CD4-positive, alpha-beta T cell (primary cell): Measurements from ENCODE around the gene ANKRD44. TPM values are rescaled to one million over a fixed set of nuclear protein-coding genes. Genes with fewer than 3 reads are reported as not detected.
"Not testable (repeated sequence)": the region's sequence is repeated elsewhere in the genome, so short reads cannot be mapped to it uniquely, and the experiment has no call there.

ENCODE experiments used
- ATAC-seq: fragments of 200-7000 bp; cut with Tn5 transposase; one replicate; pipeline ENCODE4 v1.10.0; 2022; ENCODE audit warnings: mild to moderate bottlenecking; ENCODE audit not compliant: poor library complexity
- CTCF ChIA-PET: fragments of 350-600 bp; sonication (Branson Sonifier 250); formaldehyde crosslinking; loops from one replicate; lab custom pipeline; 2021; ENCODE audit warnings: antibody characterized with exemption, inconsistent platforms; lab: Charles Lee
- POLR2A ChIA-PET: fragments of 350-600 bp; sonication (Branson Sonifier 250); formaldehyde crosslinking; loops from one replicate; lab custom pipeline; 2021; ENCODE audit warnings: antibody characterized with exemption, inconsistent platforms; lab: Charles Lee
- DNase-seq, 14 experiments: peaks; one replicate each; pipeline ENCODE4 v3.0.0-alpha.2; 2013 to 2020; ENCODE audit warnings: mixed read lengths in 2 of 14
- H3K27ac ChIP-seq, 2 donors: one replicate each; pipeline versions ENCODE4 v1.5.1 to v1.7.0; 2013; ENCODE audit warnings: low read length in 2 of 2, low read depth in 1 of 2, mild to moderate bottlenecking in 1 of 2
- H3K27me3 ChIP-seq, 2 experiments: 1 replicate in 1 of 2; 2 replicates in 1 of 2; pipeline versions ENCODE4 v1.6.1 to v1.7.0; 2013; ENCODE audit warnings: low read length in 2 of 2, control low read depth in 1 of 2, mild to moderate bottlenecking in 1 of 2, moderate library complexity in 1 of 2; ENCODE audit not compliant: insufficient read depth in 2 of 2, control insufficient read depth in 1 of 2
- H3K36me3 ChIP-seq: one replicate; pipeline ENCODE4 v1.6.1; 2013; ENCODE audit warnings: low read length, control low read depth; ENCODE audit not compliant: insufficient read depth
- H3K4me1 ChIP-seq: one replicate; pipeline ENCODE4 v1.6.1; 2013; ENCODE audit warnings: low read length, control low read depth; ENCODE audit not compliant: insufficient read depth
- H3K4me3 ChIP-seq: one replicate; pipeline ENCODE4 v1.5.1; 2013; ENCODE audit warnings: mild to moderate bottlenecking, low read length, moderate library complexity
- H3K9me3 ChIP-seq, 2 experiments: 1 replicate in 1 of 2; 2 replicates in 1 of 2; pipeline versions ENCODE4 v1.6.1 to v1.7.0; 2013; ENCODE audit warnings: low read length in 2 of 2, mild to moderate bottlenecking in 2 of 2, control low read depth in 1 of 2, moderate library complexity in 1 of 2; ENCODE audit not compliant: control insufficient read depth in 1 of 2, insufficient read depth in 1 of 2
- H3K27ac Mint-ChIP-seq: one replicate; pipeline ENCODE4 v1.8.0; 2020; ENCODE audit warnings: mixed read lengths
- H3K27me3 Mint-ChIP-seq: one replicate; pipeline ENCODE4 v1.8.0; 2021; ENCODE audit warnings: mixed read lengths
- H3K36me3 Mint-ChIP-seq: one replicate; pipeline ENCODE4 v1.8.0; 2021; ENCODE audit warnings: low read depth, mixed read lengths
- H3K4me1 Mint-ChIP-seq: one replicate; pipeline ENCODE4 v1.8.0; 2021; ENCODE audit warnings: low read depth, mixed read lengths
- H3K4me3 Mint-ChIP-seq: one replicate; pipeline ENCODE4 v1.8.0; 2020; ENCODE audit warnings: mild to moderate bottlenecking, mixed read lengths
- H3K9me3 Mint-ChIP-seq: one replicate; pipeline ENCODE4 v1.8.0; 2020; ENCODE audit warnings: mixed read lengths
- CTCF ChIP-seq: fragments of 200-600 bp; IDR thresholded peaks from one replicate; pipeline ENCODE4 v1.8.0; 2022; ENCODE audit warnings: antibody characterized with exemption, mild to moderate bottlenecking
- intact Hi-C, 2 experiments: fragments of 100-400 bp; cut with DNase I in 1 of 2; cut with micrococcal nuclease in 1 of 2; formaldehyde crosslinking; loops; one replicate each; pipeline versions ENCODE4 v1.15.1 to v1.9.0; 2023 to 2025; cut with DNase I, micrococcal nuclease
- total RNA-seq, 174 experiments: library from RNA in 2 of 174; stranded (reverse) in 2 of 174; gene quantifications; one replicate each; pipeline ENCODE4 v1.2.3 and lab custom pipeline; 2021 to 2026

The ANKRD44 gene
- total RNA-seq, 2 experiments from 2014 or later = 170 to 186 TPM

- peaks cover under 1% of the 10 kb centered on the region for H3K36me3 ChIP-seq
- peaks cover 89% of the 10 kb centered on the region for H3K4me1 Mint-ChIP-seq
- peaks cover 74% of the 10 kb centered on the region for H3K4me1 ChIP-seq
- no peaks in the 10 kb centered on the region for H3K9me3 Mint-ChIP-seq
- H3K36me3 Mint-ChIP-seq = peaks cover 25% of the 10 kb centered on the region
- no peaks in the 10 kb centered on the region for H3K27me3 ChIP-seq
- H3K27ac Mint-ChIP-seq = peak overlapping the region; percentile 91
- ATAC-seq (no peak), DNase-seq (no peak)
- ChIA-PET POLR2A (interaction anchor here (1.2 to 12.9 kb wide), 9 partner anchors 14 to 66 kb away, joined by 4 to 164 read pairs (median 10); partner anchors contain the start of gene ANKRD44), CTCF (no interaction called here)
- TF ChIP-seq CTCF = no peak
- H3K27ac ChIP-seq = peak overlapping the region; percentile 16 to 75
- no peak overlapping the region for H3K4me3 ChIP-seq
- H3K4me3 Mint-ChIP-seq = peak overlapping the region; percentile 32
- H3K27me3 Mint-ChIP-seq = no peaks in the 10 kb centered on the region
- H3K9me3 ChIP-seq = no peaks in the 10 kb centered on the region
- intact Hi-C loops = loop anchor here in 1 of 2 experiments (2.0 kb wide), 2 partner anchors 13 to 29 kb away; no protein-coding TSS in a partner anchor
Observed at GRCh38 chr2:197241596-197241995, 69.0 kb downstream of the ANKRD44 start.

GRCh38 chr2:197241153-197241552 is 69.4 kb downstream of the ANKRD44 start:
- no peak for TF ChIP-seq CTCF
- intact Hi-C loops = loop anchor here in 1 of 2 experiments (2.0 kb wide), 2 partner anchors 14 to 28 kb away; no protein-coding TSS in a partner anchor
- H3K27me3 Mint-ChIP-seq = no peaks in the 10 kb centered on the region
- no peaks in the 10 kb centered on the region for H3K9me3 Mint-ChIP-seq
- H3K36me3 Mint-ChIP-seq = peaks cover 22% of the 10 kb centered on the region
- peaks cover 90% of the 10 kb centered on the region for H3K4me1 Mint-ChIP-seq
- peak overlapping the region; percentile 53 to 75 for H3K27ac ChIP-seq
- ChIA-PET CTCF (interaction anchor here (1.1 to 1.3 kb wide), 2 partner anchors 54 to 66 kb away, joined by 4 to 5 read pairs; no protein-coding TSS in a partner anchor), POLR2A (interaction anchor here (0.5 to 12.9 kb wide), 21 partner anchors 8 to 1059 kb away, joined by 3 to 164 read pairs (median 7); partner anchors contain the start of gene ANKRD44)
- no peak for ATAC-seq
- H3K4me1 ChIP-seq = peaks cover 73% of the 10 kb centered on the region
- peak overlapping the region; percentile 72 for H3K4me3 Mint-ChIP-seq
- no peak overlapping the region for H3K4me3 ChIP-seq
- no peaks in the 10 kb centered on the region for H3K36me3 ChIP-seq
- peak overlapping the region; percentile 91 for H3K27ac Mint-ChIP-seq
- no peaks in the 10 kb centered on the region for H3K27me3 ChIP-seq
- no peaks in the 10 kb centered on the region for H3K9me3 ChIP-seq
- DNase-seq = no peak

GRCh38 chr2:197240421-197241041 is 70.0 kb downstream of the ANKRD44 start:
- Mint-ChIP-seq H3K27me3 (no peaks in the 10 kb centered on the region), H3K4me3 (peak overlapping the region; percentile 72), H3K27ac (peak overlapping the region; percentile 91), H3K9me3 (no peaks in the 10 kb centered on the region), H3K4me1 (peaks cover 91% of the 10 kb centered on the region), H3K36me3 (peaks cover 18% of the 10 kb centered on the region)
- no peaks in the 10 kb centered on the region for H3K9me3 ChIP-seq
- H3K27ac ChIP-seq = peak overlapping the region; percentile 53 to 75
- DNase-seq (peak in 4 of 14 experiments; percentile 36 to 63 (median 62)), ATAC-seq (peak; percentile 43)
- ChIA-PET CTCF (interaction anchor here (0.8 to 1.3 kb wide), 7 partner anchors 10 to 66 kb away, joined by 3 to 7 read pairs (median 4); no protein-coding TSS in a partner anchor), POLR2A (interaction anchor here (0.5 to 12.9 kb wide), 35 partner anchors 8 to 1058 kb away, joined by 3 to 164 read pairs (median 4); partner anchors contain the start of gene ANKRD44)
- H3K27me3 ChIP-seq = no peaks in the 10 kb centered on the region
- peak overlapping the region; percentile 32 for H3K4me3 ChIP-seq
- TF ChIP-seq CTCF = no peak
- peaks cover 73% of the 10 kb centered on the region for H3K4me1 ChIP-seq
- intact Hi-C loops = loop anchor here in 1 of 2 experiments (1.0 to 2.0 kb wide), 3 partner anchors 14 to 41 kb away; no protein-coding TSS in a partner anchor
- peaks cover 3% of the 10 kb centered on the region for H3K36me3 ChIP-seq

GRCh38 chr2:197240018-197240417 is 70.6 kb downstream of the ANKRD44 start:
- H3K27ac Mint-ChIP-seq = peak overlapping the region; percentile 91
- not testable (repeated sequence) for H3K27me3 ChIP-seq, H3K27me3 Mint-ChIP-seq, H3K9me3 Mint-ChIP-seq, H3K36me3 ChIP-seq, H3K9me3 ChIP-seq
- intact Hi-C loops = loop anchor here in 1 of 2 experiments (1.0 to 2.0 kb wide), 3 partner anchors 15 to 41 kb away; no protein-coding TSS in a partner anchor
- peak overlapping the region; percentile 72 for H3K4me3 Mint-ChIP-seq
- peaks cover 16% of the 10 kb centered on the region for H3K36me3 Mint-ChIP-seq
- Histone ChIP-seq H3K27ac (peak overlapping the region; percentile 53 to 75), H3K4me1 (peaks cover 75% of the 10 kb centered on the region), H3K4me3 (peak overlapping the region; percentile 32)
- ATAC-seq (peak; percentile 13), DNase-seq (peak in 2 of 14 experiments; percentile 22 to 53)
- CTCF ChIA-PET = interaction anchor here (0.8 to 1.3 kb wide), 7 partner anchors 10 to 67 kb away, joined by 3 to 7 read pairs (median 4); no protein-coding TSS in a partner anchor
- peaks cover 92% of the 10 kb centered on the region for H3K4me1 Mint-ChIP-seq
- POLR2A ChIA-PET = interaction anchor here (0.6 to 12.9 kb wide), 31 partner anchors 8 to 197 kb away, joined by 3 to 164 read pairs (median 4); partner anchors contain the start of gene ANKRD44
